MCF 10A (cell line): Measurements from ENCODE around the gene PLEKHD1. TPM values are rescaled to one million over a fixed set of nuclear protein-coding genes. Genes with fewer than 3 reads are reported as not detected.

Experiments used
- BruUV-seq: library from RNA; stranded (reverse); fragments of 400-500 nt; replicated peaks from 2 replicates; lab custom pipeline; 2021; lab: Mats Ljungman, UMichigan
- CTCF ChIA-PET: fragments of 300-600 bp; sonication (Branson Sonifier 250); formaldehyde crosslinking; extraction: SDS; loops from one replicate; lab custom pipeline; 2021; ENCODE audit warnings: antibody characterized with exemption, inconsistent platforms; lab: Yijun Ruan, JAX
- POLR2A ChIA-PET: fragments of 300-600, 350-650 bp; sonication (Branson Sonifier 250); formaldehyde crosslinking; extraction: SDS; loops from one replicate; lab custom pipeline; 2020; ENCODE audit warnings: antibody characterized with exemption, inconsistent platforms; lab: Yijun Ruan, JAX
- DNase-seq: peaks from one replicate; pipeline ENCODE4 v3.0.0-alpha.2; 2018; ENCODE audit not compliant: unreplicated experiment
- H3K27ac Mint-ChIP-seq: one replicate; pipeline ENCODE4 v1.8.0; 2022; ENCODE audit warnings: mild to moderate bottlenecking, low read depth, mixed read lengths; ENCODE audit not compliant: unreplicated experiment
- H3K27me3 Mint-ChIP-seq: one replicate; pipeline ENCODE4 v1.8.0; 2022; ENCODE audit warnings: mixed read lengths; ENCODE audit not compliant: insufficient read depth, unreplicated experiment
- H3K36me3 Mint-ChIP-seq: one replicate; pipeline ENCODE4 v1.8.0; 2022; ENCODE audit warnings: mild to moderate bottlenecking, moderate library complexity, mixed read lengths; ENCODE audit not compliant: insufficient read depth, unreplicated experiment
- H3K4me1 Mint-ChIP-seq: one replicate; pipeline ENCODE4 v1.8.0; 2022; ENCODE audit warnings: mixed read lengths; ENCODE audit not compliant: insufficient read depth, unreplicated experiment
- H3K4me3 Mint-ChIP-seq: one replicate; pipeline ENCODE4 v1.8.0; 2022; ENCODE audit warnings: mild to moderate bottlenecking, moderate library complexity, mixed read lengths; ENCODE audit not compliant: unreplicated experiment
- H3K9me3 Mint-ChIP-seq: one replicate; pipeline ENCODE4 v1.8.0; 2022; ENCODE audit warnings: mixed read lengths; ENCODE audit not compliant: unreplicated experiment
- CTCF ChIP-seq: fragments of 200-600 bp; IDR thresholded peaks from one replicate; pipeline ENCODE4 v1.8.0; 2022; ENCODE audit warnings: antibody characterized with exemption, mild to moderate bottlenecking; ENCODE audit not compliant: unreplicated experiment
- intact Hi-C: fragments of 100-400 bp; cut with micrococcal nuclease; formaldehyde crosslinking; loops from 2 replicates; pipeline ENCODE4 v1.14.1; 2022
- total RNA-seq: library from RNA; stranded (reverse); gene quantifications from 2 replicates; pipeline ENCODE4 v1.2.3, GENCODE V29; 2022

The PLEKHD1 gene
- total RNA-seq, 1 experiment from 2014 or later: not detected

- peaks cover 4% of the 10 kb centered on the region for H3K9me3 Mint-ChIP-seq
- TF ChIP-seq CTCF: no peak
- H3K4me1 Mint-ChIP-seq: peaks cover 13% of the 10 kb centered on the region
- H3K27ac Mint-ChIP-seq: no peak overlapping the region
- POLR2A ChIA-PET: no interaction called here
- BruUV-seq: no TSS peak
- intact Hi-C loops: no loop called here
- CTCF ChIA-PET: interaction anchor here (0.7 to 0.9 kb wide), 2 partner anchors 16 to 43 kb away, joined by 3 to 5 read pairs; no protein-coding TSS in a partner anchor
- no peaks in the 10 kb centered on the region for H3K36me3 Mint-ChIP-seq
- no peaks in the 10 kb centered on the region for H3K27me3 Mint-ChIP-seq
- DNase-seq: no peak
- no peak overlapping the region for H3K4me3 Mint-ChIP-seq
Observed at GRCh38 chr14:69551511-69551910, 67.0 kb downstream of the PLEKHD1 start.

- TF ChIP-seq CTCF: no peak
- Mint-ChIP-seq H3K9me3 (no peaks in the 10 kb centered on the region), H3K4me3 (no peak overlapping the region), H3K27ac (no peak overlapping the region), H3K36me3 (no peaks in the 10 kb centered on the region), H3K4me1 (peaks cover 13% of the 10 kb centered on the region), H3K27me3 (peaks cover 1% of the 10 kb centered on the region)
- intact Hi-C loops: no loop called here
- POLR2A ChIA-PET: interaction anchor here (1.2 to 1.7 kb wide), 3 partner anchors 9 to 11 kb away, joined by 3 to 8 read pairs (median 3); no protein-coding TSS in a partner anchor
- no TSS peak for BruUV-seq
- DNase-seq: peak; percentile 83
- CTCF ChIA-PET: interaction anchor here (1.6 kb wide), 1 partner anchor 18 kb away, joined by 4 read pairs; no protein-coding TSS in a partner anchor
Observed at GRCh38 chr14:69553252-69553651, 68.7 kb downstream of the PLEKHD1 start.

DNA sequence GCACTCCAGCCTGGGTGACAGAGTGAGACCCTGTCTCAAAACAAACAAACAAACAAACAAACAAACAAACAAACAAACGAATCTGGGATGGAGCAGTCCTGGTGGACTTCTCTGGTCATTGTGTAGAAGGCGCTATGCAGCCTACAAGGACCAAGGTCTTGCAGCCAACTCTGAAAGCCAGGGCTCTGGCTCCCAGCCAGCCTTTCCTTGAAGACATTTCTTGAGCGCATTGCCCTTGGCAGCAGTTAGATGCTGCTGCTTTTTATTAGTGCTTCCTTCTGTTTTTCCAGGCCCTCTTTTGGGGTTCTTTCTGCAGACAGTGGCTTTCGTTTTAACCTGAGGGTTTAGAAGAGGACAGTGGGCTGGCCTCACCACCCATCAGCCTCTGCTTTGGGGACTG is 70.0 kb downstream of the PLEKHD1 start:
- Mint-ChIP-seq H3K27ac (no peak overlapping the region), H3K27me3 (peaks cover 14% of the 10 kb centered on the region), H3K4me1 (peaks cover 13% of the 10 kb centered on the region), H3K4me3 (no peak overlapping the region), H3K9me3 (peaks cover 9% of the 10 kb centered on the region), H3K36me3 (no peaks in the 10 kb centered on the region)
- peak; percentile 14 for DNase-seq
- intact Hi-C loops: no loop called here
- ChIA-PET POLR2A (no interaction called here), CTCF (interaction anchor here (2.4 kb wide), 1 partner anchor 22 kb away, joined by 14 read pairs; the partner anchor contains the start of gene CCDC177)
- BruUV-seq: no TSS peak
- TF ChIP-seq CTCF: no peak

DNA sequence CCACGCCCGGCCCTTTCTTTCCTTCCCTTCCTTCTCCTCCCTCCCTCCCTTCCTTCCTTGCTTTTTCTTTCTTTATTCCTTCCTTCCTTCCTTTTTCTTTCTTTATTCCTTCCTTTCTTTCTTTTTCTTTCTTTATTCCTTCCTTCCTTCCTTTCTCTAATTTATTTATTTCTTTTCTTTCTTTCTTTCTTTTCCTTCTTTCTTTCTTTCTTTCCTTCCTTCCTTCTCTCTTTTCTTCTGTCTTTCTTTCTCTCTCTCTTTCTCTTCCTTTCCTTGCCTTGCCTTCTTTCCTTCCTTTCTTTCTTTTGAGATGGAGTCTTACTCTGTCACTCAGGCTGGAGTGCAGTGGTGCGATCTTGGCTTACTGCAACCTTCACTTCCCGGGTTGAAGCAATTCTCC is 74.2 kb downstream of the PLEKHD1 start:
- Mint-ChIP-seq H3K27ac (no peak overlapping the region), H3K9me3 (peaks cover 9% of the 10 kb centered on the region), H3K27me3 (peaks cover 53% of the 10 kb centered on the region), H3K4me1 (peaks cover 3% of the 10 kb centered on the region), H3K4me3 (no peak overlapping the region), H3K36me3 (no peaks in the 10 kb centered on the region)
- no TSS peak for BruUV-seq
- CTCF ChIA-PET: interaction anchor here (0.6 to 1.0 kb wide), 3 partner anchors 15 to 21 kb away, joined by 3 read pairs; partner anchors contain the start of gene CCDC177
- POLR2A ChIA-PET: no interaction called here
- intact Hi-C loops: no loop called here
- no peak for TF ChIP-seq CTCF
- DNase-seq: no peak
